ENCODE measurements around the gene EFCAB11.

- TF ChIP-seq CTCF (IDR thresholded peaks at IDR 0.05; ENCODE audit: low read length): no peak; the same call in 1 of the 2 replicates
- TF ChIP-seq EZH2 (optimal IDR thresholded peaks at IDR 0.05; ENCODE audit: low read depth, low read length): no peak
Observed at GRCh38 chr14:89955745-89956660, 1.5 kb upstream of the EFCAB11 start, which contains the start of gene TDP1.

Data from MM.1S (cell line).